RKO (cell line): ENCODE data around the gene PRKAR2A.
"Not testable (repeated sequence)": the region's sequence is repeated elsewhere in the genome, so short reads cannot be mapped to it uniquely, and the experiment has no call there.

ENCODE experiments used
- DNase-seq: peaks from one replicate; pipeline ENCODE4 v3.0.0-alpha.2; 2016; ENCODE audit warnings: low spot score

PRKAR2A gene

DNA sequence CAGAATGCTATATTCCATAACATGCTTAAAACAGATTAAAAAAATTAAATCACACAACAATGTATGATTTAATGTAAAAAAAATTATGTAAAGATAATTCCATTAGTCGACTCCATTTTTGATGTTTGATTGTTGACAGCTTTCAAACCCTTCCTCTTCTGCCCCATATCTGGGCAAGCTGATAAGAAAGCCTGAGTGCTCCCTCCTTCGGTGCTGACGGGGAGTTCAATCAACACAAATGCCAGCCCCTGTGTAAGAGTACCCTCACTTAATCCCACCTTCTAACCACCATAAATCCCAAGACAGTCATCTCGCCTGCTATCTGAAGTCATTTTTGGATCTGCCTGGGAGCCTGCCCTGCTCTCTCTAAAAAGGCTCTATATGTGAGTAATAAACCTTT is 70.8 kb downstream of the PRKAR2A start:
- no peak for DNase-seq

DNA sequence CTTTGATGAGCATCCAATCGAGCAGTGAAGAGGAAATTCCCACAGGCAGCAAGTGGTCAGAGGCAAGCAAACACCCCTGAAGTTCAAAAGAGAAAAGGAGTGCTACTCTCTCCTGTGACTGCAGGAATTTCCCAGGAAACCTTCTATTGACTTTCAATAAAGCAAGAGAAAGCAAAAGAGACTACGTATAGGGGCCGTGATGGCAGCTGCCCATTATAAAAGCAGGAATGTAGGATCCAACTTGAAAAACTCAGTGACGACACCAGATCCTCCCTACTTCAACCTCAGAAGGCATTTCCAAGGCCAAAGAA is 77.5 kb downstream of the PRKAR2A start:
- DNase-seq = no peak

DNA sequence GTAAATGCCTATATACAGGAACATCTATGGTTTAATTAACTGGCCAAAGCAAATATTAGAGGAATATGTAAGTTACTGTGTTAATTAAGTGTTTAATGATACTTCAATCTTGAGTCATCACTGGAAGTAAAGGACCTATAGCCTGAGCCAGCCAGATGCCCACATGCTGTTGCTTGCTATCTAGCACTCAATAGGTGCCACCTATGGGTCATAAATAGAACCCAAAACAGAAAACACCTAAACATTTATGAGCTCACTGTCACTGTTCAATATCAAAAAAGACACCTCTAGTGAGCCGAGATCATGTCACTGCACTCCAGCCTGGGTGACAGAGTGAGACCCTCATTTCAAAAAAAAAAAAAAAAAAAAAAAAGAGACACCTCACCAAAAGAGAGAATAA is 82.3 kb downstream of the PRKAR2A start:
- DNase-seq = peak; percentile 46

DNA sequence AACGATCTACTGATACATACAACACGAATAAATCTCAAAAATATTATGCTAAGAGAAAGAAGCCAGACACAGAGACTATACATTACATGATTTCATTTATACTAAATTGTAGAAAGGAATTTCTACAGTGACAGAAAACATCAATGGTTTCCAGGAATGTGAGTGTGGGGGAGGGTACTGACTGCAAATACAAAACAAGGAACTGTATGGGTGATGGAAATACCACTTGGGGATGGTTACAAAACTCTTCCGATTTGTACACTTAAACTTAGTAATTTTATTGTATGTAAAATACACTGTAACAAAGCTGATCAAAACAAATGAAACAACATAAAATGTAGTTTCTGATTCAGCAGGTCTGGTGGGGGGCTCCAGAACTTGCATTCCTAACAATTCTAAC is 84.9 kb downstream of the PRKAR2A start:
- no peak for DNase-seq

DNA sequence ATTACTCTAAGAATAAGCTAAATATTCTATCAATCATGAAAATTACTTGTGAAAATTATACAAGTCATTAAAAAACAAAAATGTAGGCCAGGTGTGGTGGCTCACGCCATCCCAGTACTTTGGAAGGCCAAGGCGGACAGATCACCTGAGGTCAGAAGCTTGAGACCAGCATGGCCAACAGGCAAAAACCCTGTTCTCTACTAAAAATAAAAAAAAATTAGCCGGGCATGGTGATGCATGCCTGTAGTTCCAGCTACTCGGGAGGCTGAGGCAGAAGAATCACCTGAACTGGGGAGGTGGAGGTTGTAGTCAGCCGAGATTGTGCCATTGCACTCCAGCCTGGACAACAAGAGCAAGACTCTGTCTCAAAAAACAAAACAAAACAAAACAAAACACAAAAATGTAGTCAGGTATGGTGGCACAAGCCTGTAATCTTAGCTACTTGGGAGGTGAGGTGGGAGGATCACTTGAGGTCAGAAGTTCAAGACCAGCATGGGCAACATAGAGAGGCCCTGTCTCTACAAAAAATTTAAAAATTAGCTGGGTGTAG is 87.6 kb downstream of the PRKAR2A start:
- not testable (repeated sequence) for DNase-seq

DNA sequence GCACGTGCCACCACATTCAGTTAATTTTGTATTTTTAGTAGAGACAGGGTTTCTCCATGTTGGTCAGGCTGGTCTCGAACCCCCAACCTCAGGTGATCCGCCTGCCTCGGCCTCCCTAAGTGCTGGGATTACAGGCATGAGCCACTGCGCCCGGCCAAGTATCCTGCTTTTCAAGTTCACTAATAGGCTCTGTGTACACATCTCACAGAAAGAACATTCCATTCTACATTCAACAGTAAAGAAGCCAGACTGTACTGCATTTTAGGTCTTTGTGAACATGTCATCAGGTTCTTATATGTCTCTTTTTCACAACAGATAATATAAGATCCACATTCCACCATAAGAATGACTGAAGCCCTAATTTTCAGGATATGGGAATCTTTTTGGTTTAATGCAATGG is 88.1 kb downstream of the PRKAR2A start:
- not testable (repeated sequence) for DNase-seq

DNA sequence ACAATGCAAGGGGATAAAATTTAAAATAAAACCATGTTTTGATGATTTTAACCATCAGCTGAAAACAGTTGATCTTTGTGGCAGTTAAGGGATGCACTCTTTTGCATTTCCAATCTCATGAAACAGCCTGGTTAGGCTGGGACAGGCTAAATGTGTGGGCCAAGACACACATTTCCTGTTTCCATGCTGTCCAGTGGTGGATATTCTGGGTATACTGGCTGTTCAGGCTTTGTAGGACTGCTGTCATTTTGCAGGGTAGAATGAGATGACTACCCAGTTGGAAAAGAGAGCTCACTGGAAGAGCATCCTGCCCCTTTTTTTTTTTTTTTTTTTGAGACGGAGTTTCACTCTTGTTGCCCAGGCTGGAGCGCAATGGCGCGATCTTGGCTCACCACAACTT is 88.6 kb downstream of the PRKAR2A start:
- DNase-seq = no peak

DNA sequence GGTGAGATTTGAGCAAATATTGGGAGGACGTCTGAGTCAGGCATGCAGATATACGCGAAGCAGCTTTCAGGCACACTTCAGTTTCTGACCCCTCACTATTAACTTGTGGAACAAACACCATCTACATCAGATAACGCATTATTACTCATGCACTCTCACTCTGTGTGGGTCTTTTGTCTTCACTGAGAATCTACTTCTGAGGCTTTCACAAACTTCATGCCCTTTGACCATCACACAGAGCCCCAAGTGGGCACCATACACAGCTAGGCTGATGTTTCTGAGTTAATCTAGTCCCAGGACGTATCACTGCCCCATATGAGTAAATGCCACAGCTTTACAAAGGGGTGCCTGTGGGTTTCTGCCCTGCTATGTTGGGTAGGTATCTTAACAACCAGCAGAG is 91.0 kb downstream of the PRKAR2A start:
- DNase-seq = no peak

DNA sequence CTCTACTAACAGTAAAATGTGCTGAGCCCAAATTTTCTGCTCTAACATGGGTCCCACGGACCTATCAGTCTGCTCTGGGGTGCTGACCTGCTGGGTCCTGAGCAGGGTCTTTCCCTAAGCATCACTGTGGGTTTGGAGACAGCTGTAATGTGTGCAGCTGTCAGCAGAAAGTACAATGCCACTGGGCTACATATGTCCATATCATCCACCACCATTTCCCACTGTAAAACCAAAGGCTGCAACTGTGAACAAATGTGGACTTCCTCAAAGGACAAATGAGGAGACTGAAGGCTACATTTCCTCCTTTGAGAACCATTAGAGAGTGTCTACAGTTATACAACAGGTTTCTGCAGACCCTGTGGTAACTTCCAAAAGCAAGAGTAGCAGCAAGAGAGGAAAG is 96.8 kb downstream of the PRKAR2A start:
- DNase-seq = no peak

DNA sequence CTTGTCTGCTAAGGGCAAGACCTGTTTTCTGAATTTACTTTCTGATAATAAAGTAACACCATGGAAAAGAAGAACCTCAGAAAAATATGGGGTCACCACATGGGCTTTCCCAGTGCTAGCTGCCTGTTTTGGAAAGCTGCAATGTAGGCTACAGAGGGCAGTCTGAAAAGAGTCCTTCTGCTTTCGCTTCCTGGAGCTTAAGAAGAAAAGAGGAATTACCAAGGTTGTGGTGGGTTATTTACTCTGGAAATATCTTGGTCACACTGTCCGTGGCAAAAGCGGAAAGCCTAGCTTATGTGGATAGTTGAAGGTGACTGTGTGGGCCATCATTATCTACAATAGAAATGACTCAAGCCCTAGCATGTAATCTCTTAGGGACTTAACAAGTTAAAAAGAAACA is 98.9 kb downstream of the PRKAR2A start:
- no peak for DNase-seq

DNA sequence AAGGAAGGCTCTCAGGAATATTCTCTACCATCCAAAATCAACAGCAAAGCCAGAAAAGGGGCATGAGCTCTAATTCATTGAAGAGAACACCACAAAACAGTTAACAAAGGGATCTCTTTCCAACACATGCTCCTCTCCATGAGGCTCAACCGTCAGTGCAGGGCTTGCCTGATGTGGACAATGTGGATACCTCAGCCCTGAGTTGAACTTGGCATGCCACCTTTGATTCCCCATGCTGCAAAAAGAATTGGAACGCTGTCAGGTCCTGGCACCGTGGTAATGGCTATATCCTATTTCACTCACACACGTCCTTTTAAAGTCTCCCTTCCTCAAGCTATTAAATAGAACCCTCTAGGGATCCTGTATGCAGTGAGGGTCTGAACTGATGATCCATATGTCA is 100.0 kb downstream of the PRKAR2A start:
- no peak for DNase-seq

DNA sequence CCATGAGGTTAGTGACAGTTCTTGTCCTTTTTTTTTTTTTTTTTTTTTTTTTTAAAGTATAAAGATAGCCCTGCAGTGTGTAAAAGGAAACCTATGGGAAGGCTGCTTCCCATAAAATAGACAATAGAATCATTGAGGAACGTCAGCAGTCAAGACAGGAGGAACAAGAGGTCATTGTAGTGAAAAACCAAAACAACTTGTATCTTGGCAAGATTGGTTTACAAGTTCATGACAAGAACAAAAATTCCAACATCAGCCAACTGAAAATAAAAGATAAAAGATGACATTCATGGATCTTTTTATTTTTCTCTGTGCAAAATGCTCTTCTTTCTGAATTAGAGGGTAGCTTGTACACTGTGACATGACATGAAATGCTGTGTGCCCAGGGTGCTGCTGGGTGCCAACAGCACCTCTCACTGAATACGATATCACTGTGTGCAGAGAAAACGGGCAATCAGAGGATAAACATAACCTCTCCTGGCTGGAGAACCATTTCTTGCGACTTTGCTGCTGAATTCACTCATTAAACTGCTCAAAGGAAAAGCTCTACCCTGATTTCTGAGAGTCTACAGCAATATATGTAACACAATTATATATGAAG is 100.6 kb downstream of the PRKAR2A start:
- DNase-seq = no peak

DNA sequence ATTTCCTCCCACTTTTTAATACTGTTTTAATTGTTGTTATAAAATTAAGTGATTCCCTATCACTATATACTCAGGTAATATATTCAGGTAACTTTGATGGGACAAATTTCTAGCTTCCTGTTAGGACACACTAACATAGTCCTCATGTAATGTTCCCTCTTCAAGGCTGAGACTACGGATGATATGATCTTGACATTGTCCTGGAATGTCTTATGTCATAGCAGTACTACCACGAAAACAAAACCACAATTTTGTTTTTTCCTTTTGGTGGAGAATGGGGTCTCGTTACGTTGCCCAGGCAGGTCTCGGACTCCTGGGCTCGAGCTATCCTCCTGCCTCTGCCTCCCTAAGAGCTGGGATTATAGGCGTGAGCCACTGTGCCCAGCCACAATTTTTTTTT is 103.9 kb downstream of the PRKAR2A start:
- DNase-seq = no peak

DNA sequence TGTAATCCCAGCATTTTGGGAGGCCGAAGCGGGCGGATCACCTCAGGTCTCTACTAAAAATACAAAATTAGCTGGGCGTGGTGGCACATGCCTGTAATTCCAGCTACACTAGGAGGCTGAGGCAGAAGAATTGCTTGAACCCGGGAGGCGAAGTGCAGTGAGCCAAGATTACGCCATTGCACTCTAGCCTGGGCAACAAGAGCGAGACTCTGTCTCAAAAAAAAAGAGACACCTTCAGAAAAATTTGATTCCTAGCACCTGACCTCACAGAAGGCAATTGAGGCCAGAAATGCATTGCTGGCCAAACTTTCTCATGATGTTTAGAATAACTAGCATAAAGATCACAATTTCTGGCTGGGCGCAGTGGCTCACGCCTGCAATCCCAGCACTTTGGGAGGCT is 106.4 kb downstream of the PRKAR2A start:
- not testable (repeated sequence) for DNase-seq

DNA sequence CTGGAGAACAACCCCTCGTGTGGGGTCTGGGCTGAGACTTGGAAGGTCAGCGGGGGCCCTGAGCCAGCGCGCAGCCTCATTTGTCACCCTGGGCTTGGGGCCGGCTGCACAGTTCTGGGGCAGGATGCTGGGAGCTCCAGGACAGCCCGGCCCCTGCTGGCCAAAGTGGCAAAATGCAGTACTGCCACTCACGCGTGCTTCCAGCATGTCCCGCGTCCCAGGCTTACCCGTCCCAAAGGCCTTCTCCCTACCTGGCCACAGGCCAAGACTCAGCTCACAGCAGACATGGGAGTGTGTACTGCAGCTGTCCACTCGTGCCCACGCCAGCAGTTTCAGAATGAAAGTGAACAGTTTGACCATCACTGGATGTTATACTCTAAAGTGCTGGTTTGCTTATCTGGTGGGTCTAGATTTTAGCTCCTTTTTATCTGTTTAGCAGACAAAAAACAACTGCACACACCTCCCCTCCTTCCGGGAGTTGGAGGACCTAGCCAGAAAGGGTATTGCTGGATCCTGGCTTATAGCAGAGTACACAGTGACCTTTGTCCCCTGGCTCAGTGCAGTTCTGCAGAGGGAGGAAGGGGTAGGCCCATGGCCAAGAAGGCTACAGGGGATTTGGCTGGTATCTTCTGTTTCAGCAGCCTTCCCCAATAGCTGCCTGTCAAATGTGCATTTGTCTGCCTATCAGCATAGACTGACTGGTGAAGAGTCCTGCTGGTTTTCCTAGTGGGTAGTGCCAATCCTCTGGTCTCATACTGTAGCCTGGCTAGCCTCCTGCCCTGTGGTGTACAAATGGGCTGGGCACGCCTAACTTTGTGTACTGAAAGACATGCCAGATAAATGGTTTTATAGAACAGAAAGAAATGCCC is 107.5 kb downstream of the PRKAR2A start:
- DNase-seq = peak; percentile 36

DNA sequence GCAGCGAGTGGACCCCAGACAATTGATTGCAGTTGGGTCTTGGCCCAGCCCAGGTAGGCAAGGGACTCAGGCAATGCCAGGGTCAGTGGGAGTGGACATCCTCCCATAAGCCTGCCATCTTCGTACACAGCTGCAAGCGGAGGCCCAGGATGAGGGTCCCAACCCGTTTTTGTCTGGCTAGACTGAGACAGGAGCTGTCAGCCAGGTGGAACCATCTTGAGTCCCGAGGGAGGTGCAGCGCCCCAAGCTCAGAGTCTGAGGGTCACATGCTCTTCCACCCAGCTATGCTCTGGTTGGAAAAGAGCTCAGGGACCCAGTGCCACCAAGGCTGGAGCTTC is 108.1 kb downstream of the PRKAR2A start:
- no peak for DNase-seq

DNA sequence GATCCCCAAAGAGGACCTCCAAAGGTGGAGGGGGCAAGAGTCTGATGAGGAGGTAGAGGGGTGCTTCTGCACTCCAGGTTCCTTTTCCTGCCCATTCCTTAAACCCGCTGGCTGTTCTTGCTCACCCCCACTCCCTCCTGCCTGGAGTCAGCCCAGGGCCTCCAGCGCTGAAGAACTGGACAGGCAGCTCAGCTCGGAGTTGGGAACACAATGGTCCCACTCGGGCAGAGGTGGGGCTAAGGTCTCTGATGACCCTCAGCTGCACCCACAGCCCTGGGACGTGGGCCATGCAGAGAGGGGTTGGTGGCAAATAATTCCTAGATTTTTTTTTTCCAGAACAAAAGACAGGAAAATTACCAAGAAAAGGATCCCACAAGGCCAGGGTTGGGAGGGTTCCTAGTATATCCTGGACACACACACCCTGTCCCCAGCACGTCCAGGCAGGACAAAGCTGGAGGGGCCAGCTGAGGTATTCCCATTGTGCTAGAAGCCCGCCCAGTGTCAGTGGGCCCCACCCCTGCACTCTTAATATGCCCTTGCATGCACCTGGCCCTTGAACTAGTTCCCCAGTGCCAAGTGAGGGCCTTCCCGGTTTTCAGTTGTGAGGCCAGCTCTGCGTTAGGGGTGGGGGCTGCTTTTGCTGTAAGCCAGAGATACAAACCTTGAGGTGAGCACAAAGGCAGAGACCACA is 108.6 kb downstream of the PRKAR2A start:
- DNase-seq = no peak

DNA sequence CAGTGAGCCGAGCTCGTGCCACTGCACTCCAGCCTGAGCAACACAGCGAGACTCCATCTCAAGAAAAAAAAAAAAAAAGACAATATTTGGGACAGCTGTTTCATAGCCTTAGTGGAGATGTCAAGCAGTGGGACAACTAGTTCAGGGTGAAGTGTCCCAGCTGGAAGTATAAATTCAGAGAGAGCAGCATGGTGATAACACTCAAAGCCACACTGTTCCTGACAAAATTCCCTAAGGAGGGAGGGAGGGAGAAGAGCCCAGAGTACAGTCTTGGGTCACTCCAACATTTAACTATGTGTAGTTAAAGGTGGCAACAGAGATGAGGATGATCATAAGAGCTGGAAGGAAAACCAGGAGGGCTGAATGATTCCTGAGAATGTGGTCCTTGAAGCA is 109.5 kb downstream of the PRKAR2A start:
- DNase-seq = no peak

DNA sequence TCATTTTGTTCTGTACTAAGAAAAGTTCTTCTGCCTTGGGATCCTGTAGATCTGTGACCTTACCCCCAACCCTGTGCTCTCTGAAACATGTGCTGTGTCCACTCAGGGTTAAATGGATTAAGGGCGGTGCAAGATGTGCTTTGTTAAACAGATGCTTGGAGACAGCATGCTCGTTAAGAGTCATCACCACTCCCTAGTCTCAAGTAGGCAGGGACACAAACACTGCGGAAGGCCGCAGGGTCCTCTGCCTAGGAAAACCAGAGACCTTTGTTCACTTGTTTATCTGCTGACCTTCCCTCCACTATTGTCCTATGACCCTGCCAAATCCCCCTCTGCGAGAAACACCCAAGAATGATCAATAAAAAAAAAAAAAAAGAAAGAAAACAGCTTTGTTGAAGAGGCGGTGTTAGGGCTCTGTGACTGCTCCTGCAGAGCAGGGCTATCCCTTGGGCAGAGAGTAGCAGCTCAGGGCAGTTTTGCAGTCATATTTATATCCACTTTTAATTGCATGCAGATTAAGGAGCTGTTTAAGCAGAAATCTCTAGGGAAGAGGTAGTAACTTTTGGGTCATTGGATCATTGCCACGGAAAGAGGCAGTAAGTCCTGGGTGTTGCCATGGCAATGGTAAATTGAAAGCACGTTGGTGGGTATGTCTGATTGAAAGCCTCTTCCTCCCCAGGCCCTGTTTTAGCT is 112.5 kb downstream of the PRKAR2A start:
- DNase-seq = not testable (repeated sequence)

DNA sequence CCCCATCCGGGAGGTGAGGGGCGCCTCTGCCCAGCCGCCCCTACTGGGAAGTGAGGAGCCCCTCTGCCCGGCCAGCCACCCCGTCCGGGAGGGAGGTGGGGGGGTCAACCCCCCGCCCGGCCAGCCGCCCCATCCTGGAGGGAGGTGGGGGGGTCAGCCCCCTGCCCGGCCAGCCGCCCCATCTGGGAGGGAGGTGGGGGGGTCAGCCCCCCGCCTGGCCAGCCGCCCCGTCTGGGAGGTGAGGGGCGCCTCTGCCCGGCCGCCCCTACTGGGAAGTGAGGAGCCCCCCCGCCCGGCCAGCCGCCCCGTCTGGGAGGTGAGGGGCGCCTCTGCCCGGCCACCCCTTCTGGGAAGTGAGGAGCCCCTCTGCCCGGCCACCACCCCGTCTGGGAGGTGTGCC is 113.1 kb downstream of the PRKAR2A start:
- not testable (repeated sequence) for DNase-seq

DNA sequence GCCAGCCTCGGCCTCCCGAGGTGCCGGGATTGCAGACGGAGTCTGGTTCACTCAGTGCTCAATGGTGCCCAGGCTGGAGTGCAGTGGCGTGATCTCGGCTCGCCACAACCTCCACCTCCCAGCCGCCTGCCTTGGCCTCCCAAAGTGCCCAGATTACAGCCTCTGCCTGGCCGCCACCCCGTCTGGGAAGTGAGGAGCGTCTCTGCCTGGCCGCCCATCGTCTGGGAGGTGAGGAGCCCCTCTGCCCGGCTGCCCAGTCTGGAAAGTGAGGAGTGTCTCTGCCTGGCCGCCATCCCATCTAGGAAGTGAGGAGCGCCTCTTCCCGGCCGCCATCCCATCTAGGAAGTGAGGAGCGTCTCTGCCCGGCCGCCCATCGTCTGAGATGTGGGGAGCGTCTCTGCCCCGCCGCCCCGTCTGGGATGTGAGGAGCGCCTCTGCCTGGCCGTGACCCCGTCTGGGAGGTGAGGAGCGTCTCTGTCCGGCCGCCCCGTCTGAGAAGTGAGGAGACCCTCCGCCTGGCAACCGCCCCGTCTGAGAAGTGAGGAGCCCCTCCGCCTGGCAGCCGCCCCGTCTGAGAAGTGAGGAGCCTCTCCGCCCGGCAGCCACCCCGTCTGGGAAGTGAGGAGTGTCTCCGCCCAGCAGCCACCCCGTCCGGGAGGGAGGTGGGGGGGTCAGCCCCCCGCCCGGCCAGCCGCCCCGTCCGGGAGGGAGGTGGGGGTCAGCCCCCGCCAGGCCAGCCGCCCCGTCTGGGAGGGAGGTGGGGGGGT is 113.7 kb downstream of the PRKAR2A start:
- DNase-seq = not testable (repeated sequence)

DNA sequence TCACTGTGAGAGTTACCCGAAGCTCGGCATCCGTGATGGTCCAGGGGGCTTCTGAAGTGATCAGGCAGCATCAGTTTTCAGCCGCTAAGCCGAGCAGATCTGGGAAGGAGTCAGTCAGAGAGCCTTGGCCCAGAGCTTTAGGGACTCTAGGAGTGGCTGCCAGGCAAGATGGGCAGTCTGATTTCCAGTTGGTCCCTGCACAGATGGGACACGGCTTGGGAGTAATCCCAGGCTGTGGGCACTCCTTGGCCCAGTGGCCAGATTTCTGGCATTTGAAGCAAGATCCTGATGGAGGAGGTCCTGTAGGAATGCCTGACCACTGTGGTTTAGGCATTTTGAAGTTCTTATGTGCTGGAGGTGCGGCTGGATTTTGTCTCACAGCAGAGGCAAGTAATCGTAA is 120.2 kb downstream of the PRKAR2A start:
- DNase-seq = no peak
